ENCODE results near the gene SSU72. TPM values are rescaled to one million over a fixed set of nuclear protein-coding genes. Genes with fewer than 3 reads are reported as not detected.
"Not testable (repeated sequence)": the region's sequence is repeated elsewhere in the genome, so short reads cannot be mapped to it uniquely, and the experiment has no call there.

Gene SSU72
- polyA plus RNA-seq, 1 experiment, result 101 TPM

GRCh38 chr1:1504777-1505365 lies 69.8 kb downstream of the SSU72 start:
- POLR2A ChIA-PET; DNase-seq (ENCODE audit: low read depth): not testable (repeated sequence)
- CTCF ChIA-PET, result interaction anchor here (0.6 to 1.7 kb wide), 10 partner anchors 11 to 384 kb away, joined by 3 to 4 read pairs (median 3); partner anchors contain the start of gene CCNL2

GRCh38 chr1:1495461-1495975 lies 79.1 kb downstream of the SSU72 start:
- CTCF ChIA-PET; DNase-seq (ENCODE audit: low read depth); POLR2A ChIA-PET: not testable (repeated sequence)

More at GRCh38 chr1:1504777-1505365, 69.8 kb downstream of the SSU72 start:
- not testable (repeated sequence) for H3K27me3 ChIP-seq (ENCODE audit: control insufficient read depth, insufficient read depth, low read length); H3K4me3 ChIP-seq (ENCODE audit: low read depth, low read length); H3K36me3 ChIP-seq (ENCODE audit: control insufficient read depth, insufficient read depth, low read length)
- TF ChIP-seq CTCF (IDR thresholded peaks at IDR 0.05; ENCODE audit: insufficient read depth, low read depth, low read length), result peak; percentile 51

DNA sequence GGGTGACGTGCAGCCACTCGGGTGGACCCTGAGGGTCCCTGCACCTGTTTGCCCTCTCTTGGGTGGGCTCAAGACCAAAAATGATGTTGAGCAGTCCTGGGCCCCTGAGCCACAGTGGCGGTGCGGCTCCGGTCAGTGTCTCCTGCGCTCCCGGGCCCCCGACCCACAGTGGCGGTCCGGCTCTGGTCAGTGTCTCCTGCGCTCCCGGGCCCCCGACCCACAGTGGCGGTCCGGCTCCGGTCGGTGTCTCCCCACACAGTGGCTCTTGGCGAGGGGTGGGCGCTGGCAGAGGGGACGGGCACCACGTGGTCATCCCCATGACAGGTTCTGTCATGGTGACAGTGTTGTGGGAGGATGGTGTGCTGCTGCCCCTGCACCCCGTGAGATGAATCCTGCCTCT lies 80.4 kb downstream of the SSU72 start:
- CTCF ChIA-PET, result interaction anchor here (1.5 kb wide), 1 partner anchor 10 kb away, joined by 3 read pairs; no protein-coding TSS in a partner anchor
- H3K4me3 ChIP-seq (ENCODE audit: low read depth, low read length); H3K27me3 ChIP-seq (ENCODE audit: control insufficient read depth, insufficient read depth, low read length); DNase-seq (ENCODE audit: low read depth); POLR2A ChIA-PET: not testable (repeated sequence)
- H3K36me3 ChIP-seq (ENCODE audit: control insufficient read depth, insufficient read depth, low read length), result peaks cover 13% of the 10 kb centered on the region

More at GRCh38 chr1:1495461-1495975, 79.1 kb downstream of the SSU72 start:
- H3K27me3 ChIP-seq (ENCODE audit: control insufficient read depth, insufficient read depth, low read length); H3K4me3 ChIP-seq (ENCODE audit: low read depth, low read length); H3K36me3 ChIP-seq (ENCODE audit: control insufficient read depth, insufficient read depth, low read length): not testable (repeated sequence)

Other genes with a start within 250 kb of the SSU72 start
- 0.06 and 0.11 TPM in 2 replicates for gene TAS1R3, start 243.6 kb downstream of the SSU72 start, polyA plus RNA-seq (2011; rRNA removed)
- 16.2 and 23.6 TPM in 2 replicates for gene DVL1, start 225.4 kb downstream of the SSU72 start, polyA plus RNA-seq (2011; rRNA removed)
- gene MXRA8, start 216.3 kb downstream of the SSU72 start, polyA plus RNA-seq (2011; rRNA removed), result 427 and 702 TPM in 2 replicates
- gene AURKAIP1, start 199.7 kb downstream of the SSU72 start, polyA plus RNA-seq (2011; rRNA removed), result 73.2 and 97.8 TPM in 2 replicates
- gene CCNL2, start 175.5 kb downstream of the SSU72 start, polyA plus RNA-seq (2011; rRNA removed), result 142 and 175 TPM in 2 replicates
- gene MRPL20, start 167.6 kb downstream of the SSU72 start, polyA plus RNA-seq (2011; rRNA removed), result 84.8 and 121 TPM in 2 replicates
- gene ANKRD65, start 153.6 kb downstream of the SSU72 start, polyA plus RNA-seq (2011; rRNA removed), result 0.31 and 0.43 TPM in 2 replicates
- gene VWA1, start 139.2 kb downstream of the SSU72 start, polyA plus RNA-seq (2011; rRNA removed), result 1.7 and 2.0 TPM in 2 replicates
- gene ATAD3C, start 125.2 kb downstream of the SSU72 start, polyA plus RNA-seq (2011; rRNA removed), result 0.06 and 0.20 TPM in 2 replicates
- gene ATAD3B, start 103.1 kb downstream of the SSU72 start, polyA plus RNA-seq (2011; rRNA removed), result 9.5 and 12.5 TPM in 2 replicates
- gene ATAD3A, start 62.7 kb downstream of the SSU72 start, polyA plus RNA-seq (2011; rRNA removed), result 12.5 and 19.7 TPM in 2 replicates
- 5.5 and 8.7 TPM in 2 replicates for gene TMEM240, start 34.2 kb downstream of the SSU72 start, polyA plus RNA-seq (2011; rRNA removed)
- 2.7 and 4.4 TPM in 2 replicates for gene FNDC10, start 25.3 kb upstream of the SSU72 start, polyA plus RNA-seq (2011; rRNA removed)
- 14.8 and 23.1 TPM in 2 replicates for gene MIB2, start 40.6 kb upstream of the SSU72 start, polyA plus RNA-seq (2011; rRNA removed)
- 3.1 and 5.7 TPM in 2 replicates for gene MMP23B, start 57.3 kb upstream of the SSU72 start, polyA plus RNA-seq (2011; rRNA removed)
- gene CDK11B, start 84.1 kb upstream of the SSU72 start, polyA plus RNA-seq (2011; rRNA removed), result 5.9 and 6.3 TPM in 2 replicates
- 11.8 and 15.8 TPM in 2 replicates for gene SLC35E2B, start 117.9 kb upstream of the SSU72 start, polyA plus RNA-seq (2011; rRNA removed)
- 5.6 and 8.1 TPM in 2 replicates for gene CDK11A, start 149.5 kb upstream of the SSU72 start, polyA plus RNA-seq (2011; rRNA removed)
- 44.3 and 61.6 TPM in 2 replicates for gene NADK, start 203.6 kb upstream of the SSU72 start, polyA plus RNA-seq (2011; rRNA removed)